ENCODE measurements around the gene LIMK1.

Gene LIMK1

GRCh38 chr7:74074770-74075169 lies 8.8 kb upstream of the LIMK1 start:
- H3K27ac ChIP-seq, result no peak overlapping the region
- no peak for TF ChIP-seq ZFX (IDR thresholded peaks at IDR 0.05)
- no peak for TF ChIP-seq CTCF (conservative IDR thresholded peaks at IDR 0.05)

GRCh38 chr7:74078461-74078860 lies 5.1 kb upstream of the LIMK1 start:
- TF ChIP-seq ZFX (IDR thresholded peaks at IDR 0.05) (no peak), CTCF (conservative IDR thresholded peaks at IDR 0.05) (no peak)
- no peak overlapping the region for H3K27ac ChIP-seq

GRCh38 chr7:74082770-74083116 lies 861 bp upstream of the LIMK1 start:
- TF ChIP-seq ZFX (IDR thresholded peaks at IDR 0.05), result no peak
- TF ChIP-seq CTCF (conservative IDR thresholded peaks at IDR 0.05), result no peak
- peak overlapping the region; percentile 76 for H3K27ac ChIP-seq

GRCh38 chr7:74083928-74084721 lies 521 bp downstream of the LIMK1 start:
- H3K27ac ChIP-seq, result peak overlapping the region; percentile 76
- TF ChIP-seq CTCF (conservative IDR thresholded peaks at IDR 0.05) (no peak), ZFX (IDR thresholded peaks at IDR 0.05) (peak; percentile 28; the same call in 1 of the 2 replicates)

- peak overlapping the region; percentile 76 for H3K27ac ChIP-seq
- TF ChIP-seq ZFX (IDR thresholded peaks at IDR 0.05) (no peak), CTCF (conservative IDR thresholded peaks at IDR 0.05) (no peak)
These were observed 1.3 kb downstream of the LIMK1 start for GRCh38 chr7:74084722-74085578.

GRCh38 chr7:74087791-74088453 lies 4.3 kb downstream of the LIMK1 start:
- no peak overlapping the region for H3K27ac ChIP-seq
- TF ChIP-seq ZFX (IDR thresholded peaks at IDR 0.05) (no peak), CTCF (conservative IDR thresholded peaks at IDR 0.05) (no peak)
